Retina (tissue), 1 donor: ENCODE measurements around the gene CHERP.

Experiments used
- DNase-seq: peaks from one replicate; pipeline ENCODE4 v3.0.0-alpha.2; 2016

The CHERP gene

GRCh38 chr19:16542045-16542909 is at the start of gene CHERP:
Gene CHERP, minus strand, starts transcription at chr19:16542437. Its CDS starts 59 bp downstream, at chr19:16542378.
- peak; percentile 98 for DNase-seq

- DNase-seq = no peak
Measured at GRCh38 chr19:16590876-16591802, 48.9 kb upstream of the CHERP start.

DNA sequence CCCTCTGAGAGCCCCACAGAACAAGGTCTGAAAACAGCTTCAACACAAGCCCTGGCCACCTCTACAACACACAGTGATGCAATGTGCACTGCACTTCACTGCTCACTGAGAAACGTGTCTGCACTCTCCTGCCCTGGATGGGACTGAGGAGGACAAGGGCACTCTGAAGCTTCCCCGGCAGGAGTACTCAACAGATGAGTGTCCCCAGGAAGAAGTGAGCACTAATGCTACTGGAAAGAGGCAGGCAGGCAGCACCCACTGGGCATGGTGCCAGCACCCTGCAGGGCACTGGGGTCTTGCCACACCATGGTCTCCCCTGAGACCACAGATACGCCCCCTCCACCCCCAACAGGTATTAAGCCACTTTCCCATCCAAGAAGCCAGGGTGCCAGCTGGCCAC is 47.7 kb upstream of the CHERP start:
- DNase-seq = no peak

GRCh38 chr19:16588824-16589577 is 46.8 kb upstream of the CHERP start:
- DNase-seq = peak; percentile 27

DNA sequence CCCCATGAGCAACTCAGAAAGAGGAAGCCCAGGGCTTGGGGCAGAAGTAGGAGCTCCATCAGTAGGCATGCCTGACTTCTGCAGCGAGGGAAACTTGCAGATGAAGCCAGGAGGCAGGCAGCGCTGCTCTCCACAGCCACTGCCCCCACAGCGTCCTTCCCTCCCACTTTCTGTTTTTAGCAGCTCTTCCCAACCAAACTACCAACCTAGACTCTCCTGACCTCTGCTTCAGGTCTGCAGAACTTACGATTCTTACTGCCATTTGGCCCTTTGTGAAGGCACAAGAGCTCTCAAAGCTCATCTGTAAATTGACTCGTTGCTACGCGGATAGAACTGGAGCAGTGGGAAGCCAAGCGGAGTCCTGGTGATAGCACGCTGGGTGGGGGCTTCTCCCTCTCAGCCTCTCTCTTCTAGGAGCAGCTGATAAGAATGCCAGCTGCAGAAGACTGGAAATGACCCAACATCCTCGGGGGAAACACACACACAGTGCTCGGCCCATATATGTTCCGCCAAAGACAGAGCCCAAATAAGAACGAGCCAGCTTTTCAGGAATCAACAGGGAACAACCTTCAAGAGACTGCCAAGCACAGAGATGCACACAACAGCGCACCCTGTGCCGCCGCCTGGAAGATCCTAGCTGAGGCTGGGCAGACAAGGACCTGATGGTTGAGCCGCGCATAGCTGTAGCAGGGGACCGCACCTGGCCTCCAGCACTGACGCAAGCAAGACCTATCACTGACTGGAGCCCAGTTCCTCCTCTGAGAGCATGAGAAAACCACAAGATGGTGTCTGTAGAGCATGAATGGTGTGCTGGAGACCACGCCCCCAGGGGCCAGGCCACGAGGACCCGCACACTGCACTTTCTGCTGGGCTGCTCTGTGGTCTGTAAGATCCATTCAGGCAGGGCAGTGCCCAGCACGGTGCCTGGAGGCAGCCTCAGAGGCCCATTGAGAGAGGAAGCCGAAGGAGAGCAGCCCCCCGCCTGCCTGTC is 45.9 kb upstream of the CHERP start:
- peak; percentile 53 for DNase-seq

GRCh38 chr19:16586991-16587832 is 45.0 kb upstream of the CHERP start:
- DNase-seq = peak; percentile 47

- no peak for DNase-seq
Measured at GRCh38 chr19:16586477-16586871, 44.2 kb upstream of the CHERP start.

DNA sequence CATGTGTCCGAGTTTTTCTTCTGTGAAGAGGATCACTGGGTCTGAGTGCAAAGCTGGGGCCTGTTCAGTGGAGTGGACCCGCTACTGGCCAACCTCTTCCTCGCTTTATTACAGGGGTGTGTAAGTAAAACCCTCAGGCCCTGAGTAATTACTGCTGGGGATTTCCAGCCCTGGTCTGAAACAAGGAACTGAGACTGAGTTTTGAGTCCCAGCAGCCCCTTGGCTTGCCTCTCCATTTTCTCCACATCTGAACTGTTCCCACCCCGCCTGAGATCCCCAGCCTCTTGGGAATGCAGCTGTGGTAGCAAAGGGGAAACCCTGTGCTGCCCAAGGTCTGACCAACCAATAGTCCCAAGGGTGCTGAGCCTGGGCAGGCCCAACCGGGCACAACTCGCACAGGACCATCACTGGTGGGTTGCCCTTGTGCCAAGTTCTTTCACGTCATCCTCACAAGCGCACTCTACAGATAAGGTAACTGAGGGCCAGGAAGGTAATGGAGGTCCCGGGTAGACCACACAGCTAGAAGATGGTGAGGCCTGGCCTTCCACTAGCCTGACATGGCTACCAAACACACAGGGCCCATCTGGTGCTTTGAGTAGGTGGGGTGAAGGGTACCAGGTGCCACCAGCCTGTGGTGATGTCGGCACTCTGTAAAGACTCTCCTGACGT is 43.7 kb upstream of the CHERP start:
- DNase-seq = no peak

DNA sequence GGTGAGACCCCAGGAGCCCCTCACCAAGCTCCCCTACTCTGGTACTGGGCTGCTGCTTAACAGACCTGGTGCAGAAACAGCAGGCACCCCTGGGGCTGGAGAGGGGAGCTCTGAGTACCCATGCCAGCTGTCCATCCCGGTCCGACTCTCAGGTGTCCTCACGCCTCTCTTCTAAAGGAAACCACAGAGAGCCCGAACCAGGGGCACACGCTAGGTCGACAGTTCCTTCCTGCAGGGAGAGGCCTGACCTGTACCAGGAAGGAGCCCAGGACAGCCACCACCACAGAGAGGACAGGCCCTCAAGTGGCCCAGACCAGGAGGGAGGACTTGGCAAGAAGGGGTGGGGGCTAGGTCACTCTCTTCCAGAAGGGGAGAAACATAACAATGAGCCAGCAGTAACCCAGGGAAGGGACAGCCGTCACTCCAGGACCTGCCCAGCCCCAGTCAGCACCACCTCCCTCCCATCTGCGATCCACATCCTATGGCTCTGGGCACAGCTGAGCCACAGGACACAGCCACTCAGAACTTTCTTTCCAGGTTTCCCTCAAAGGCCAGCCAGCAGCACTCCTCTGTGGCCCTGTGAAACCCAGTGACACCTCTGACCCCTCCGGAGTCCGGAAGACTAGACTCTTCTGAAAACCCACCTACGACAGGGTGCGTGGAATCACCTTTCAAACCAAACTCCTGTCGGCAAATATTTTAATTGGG is 43.0 kb upstream of the CHERP start:
- no peak for DNase-seq

DNA sequence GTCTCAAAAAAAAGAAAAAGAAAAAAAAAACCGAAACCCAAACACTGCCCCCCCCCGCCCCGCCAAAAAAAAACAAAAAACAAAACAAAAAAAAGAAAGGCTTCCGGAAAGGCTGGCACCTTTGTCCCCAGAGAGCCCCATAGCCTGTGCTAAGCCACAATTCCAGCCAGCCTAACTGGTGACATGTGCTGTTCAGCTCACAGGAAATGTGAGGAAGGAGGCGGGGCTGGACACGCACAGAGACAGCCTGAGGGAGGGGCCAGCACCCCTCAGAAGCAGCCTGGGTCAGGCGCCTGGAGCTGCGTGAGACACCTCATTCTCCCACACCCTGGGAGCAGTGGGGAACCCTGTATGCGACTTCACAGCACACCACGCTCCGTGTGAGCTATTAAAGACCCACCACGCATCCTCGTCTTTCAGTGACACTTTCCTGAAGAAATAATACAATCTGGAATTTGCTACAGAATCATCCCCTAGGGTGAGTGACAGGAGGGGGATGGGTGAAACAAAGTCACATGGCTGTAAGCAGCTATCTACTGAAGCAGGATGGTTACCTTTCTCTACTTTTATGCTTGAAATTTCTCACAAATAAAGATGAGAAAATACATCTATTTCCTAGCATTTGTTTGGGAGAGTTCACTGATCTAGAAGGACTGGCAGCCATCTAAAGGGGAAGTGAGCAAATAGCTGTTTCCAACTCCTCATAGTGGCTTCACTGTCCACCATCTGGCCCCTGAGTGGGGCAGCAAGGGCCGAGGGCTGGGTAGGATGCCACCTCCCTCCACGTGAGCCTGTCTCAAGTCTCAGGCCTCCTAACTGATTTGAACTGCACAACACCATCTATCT is 42.2 kb upstream of the CHERP start:
- DNase-seq = peak; percentile 78

- no peak for DNase-seq
Measured at GRCh38 chr19:16582486-16583261, 40.4 kb upstream of the CHERP start.

- no peak for DNase-seq
Measured at GRCh38 chr19:16581971-16582343, 39.7 kb upstream of the CHERP start.

DNA sequence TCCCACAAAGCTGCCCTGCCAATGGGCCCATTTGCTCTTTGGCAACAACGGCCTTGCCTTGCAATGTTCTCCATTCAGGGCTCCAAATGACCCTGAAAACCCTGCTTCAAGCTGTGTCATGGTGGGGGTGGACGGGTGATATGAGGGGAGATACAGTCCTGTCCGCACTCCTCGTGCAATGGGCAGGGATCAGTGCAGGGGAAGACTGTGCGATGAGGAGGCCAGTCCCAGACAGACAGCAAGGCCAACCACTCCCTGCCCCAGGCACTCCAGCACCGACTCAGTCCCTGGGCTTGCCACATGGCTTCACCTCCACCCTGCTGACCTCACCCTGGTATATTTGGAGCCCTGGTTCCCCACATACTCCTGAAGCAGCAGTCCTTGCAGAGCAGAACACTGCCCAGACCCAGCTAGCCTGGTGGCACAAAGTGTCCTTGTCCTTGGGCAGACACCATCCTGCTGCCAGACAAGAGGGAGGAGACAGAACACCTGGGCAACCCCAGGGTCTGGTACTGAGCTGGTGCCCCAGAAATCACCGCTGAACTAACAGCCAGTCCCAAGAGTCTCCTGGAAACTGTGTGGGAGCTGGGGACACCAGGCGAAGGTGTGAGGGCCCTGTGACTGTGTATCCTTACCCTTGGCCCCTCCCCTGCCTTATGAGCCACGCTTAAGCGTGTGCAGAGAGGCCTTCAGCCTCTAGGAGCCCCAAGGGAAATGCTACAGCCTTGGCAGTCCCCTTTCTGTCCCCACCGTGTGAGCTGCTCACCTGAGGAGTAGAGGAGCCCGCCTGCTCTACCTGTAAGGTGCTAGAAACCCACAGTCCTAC is 39.1 kb upstream of the CHERP start:
- no peak for DNase-seq

DNA sequence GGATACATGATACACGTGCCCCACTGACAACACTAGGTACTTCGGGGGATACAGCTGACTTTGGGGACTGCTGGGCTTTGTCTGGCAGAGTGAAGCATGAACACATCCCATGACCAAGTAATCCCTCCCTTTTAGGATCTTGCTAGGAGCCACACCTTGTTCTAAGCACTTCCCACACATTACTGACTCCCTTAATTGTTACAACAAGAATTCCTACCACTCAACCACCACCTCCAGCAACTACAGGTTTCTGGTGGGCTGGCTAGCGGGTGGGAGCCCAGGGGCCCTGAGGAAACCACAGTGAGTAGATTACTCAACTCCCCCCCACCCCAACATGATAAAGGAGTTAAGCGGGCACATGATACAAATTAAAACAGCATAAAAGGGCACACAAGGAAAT is 37.1 kb upstream of the CHERP start:
- no peak for DNase-seq

DNA sequence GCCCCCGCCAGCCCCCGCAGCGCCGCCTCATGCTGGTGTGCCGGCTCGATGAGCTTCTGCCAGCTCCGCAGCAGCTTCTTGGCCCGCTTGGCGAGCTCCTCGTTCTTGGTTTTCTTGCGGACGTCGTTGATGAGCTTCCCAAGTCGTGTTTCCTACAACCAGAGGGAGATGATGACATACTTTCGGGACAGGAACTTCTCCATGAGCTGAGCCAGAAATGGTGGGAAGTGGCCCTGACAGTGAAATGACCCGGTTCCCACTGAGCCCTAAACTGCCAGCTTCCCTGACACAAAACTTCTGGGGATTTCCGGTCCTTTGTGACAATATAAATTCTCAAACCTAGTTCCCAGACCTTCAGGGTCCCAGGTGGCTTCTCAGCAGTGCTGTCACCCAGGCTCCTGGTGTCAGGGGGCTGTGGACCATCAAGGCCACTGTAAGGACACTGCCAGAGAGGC is 35.3 kb upstream of the CHERP start:
- no peak for DNase-seq

GRCh38 chr19:16576690-16577530 is 34.7 kb upstream of the CHERP start:
- DNase-seq = no peak
